Activated CD8-positive, alpha-beta memory T cell treated with anti-CD3 and anti-CD28 coated beads, Interleukin-2, amount 50 U/mL, for 48 hours (primary cell): ENCODE measurements around the gene MACROD2.
"Not testable (repeated sequence)": the region's sequence is repeated elsewhere in the genome, so short reads cannot be mapped to it uniquely, and the experiment has no call there.

Source experiments
- DNase-seq: peaks from one replicate; pipeline ENCODE4 v3.0.0-alpha.2; 2020

Gene MACROD2

DNA sequence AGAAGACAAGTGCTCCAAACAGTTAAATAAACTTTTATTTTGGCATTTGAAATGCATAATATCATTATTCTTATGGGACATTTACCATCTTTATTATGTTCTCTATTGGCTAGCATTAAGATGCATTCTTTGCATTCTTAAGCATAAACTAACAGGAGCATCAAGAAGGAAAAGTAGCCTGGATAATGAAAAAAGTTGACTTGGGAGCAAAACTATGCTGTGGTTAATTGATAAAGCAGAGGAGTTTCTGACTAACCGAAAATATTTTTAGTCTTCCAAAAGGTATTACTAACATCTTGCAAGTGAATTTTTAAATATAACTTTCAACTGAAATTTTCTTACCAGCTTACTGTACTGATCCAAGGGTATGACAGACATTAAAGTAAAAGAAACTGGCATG is 201.8 kb downstream of the MACROD2 start:
- no peak for DNase-seq

DNA sequence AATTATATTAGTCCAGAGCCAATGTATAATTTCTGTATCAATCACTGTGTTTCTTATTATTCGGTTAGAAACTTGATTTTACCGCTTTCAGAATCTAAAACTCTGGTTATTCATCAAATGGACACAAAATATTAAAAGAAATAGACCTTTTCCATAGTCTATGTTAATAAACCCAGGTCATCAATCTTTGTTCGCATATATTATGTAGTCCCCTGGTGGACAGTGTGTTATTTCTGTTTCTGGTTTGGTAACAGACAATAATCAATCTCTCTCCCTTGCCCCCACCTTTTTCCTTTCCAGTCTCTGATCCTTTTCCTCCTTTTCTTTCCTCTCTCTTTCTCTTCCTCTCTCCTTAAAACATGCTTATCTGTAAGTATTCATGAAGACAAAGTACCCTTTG is 203.1 kb downstream of the MACROD2 start:
- DNase-seq = no peak

DNA sequence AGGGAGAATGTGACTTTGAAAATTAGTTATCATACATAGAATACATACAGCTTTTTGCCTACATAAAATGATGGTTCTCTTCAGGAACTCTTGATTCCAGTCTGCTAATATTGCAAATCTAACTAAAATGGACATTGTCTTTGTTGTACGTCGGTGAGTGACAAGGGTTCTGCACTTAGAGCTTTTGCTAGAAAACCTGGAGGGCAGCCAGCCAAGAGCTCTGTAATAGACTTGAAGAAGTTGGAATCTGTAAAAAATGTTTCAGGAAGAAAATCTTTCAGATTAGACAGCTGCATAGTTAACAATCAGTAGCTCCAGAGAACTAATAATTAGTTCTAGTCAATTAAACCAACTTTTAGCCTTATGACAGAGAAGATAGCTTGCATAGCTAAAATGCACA is 203.8 kb downstream of the MACROD2 start:
- DNase-seq = no peak

DNA sequence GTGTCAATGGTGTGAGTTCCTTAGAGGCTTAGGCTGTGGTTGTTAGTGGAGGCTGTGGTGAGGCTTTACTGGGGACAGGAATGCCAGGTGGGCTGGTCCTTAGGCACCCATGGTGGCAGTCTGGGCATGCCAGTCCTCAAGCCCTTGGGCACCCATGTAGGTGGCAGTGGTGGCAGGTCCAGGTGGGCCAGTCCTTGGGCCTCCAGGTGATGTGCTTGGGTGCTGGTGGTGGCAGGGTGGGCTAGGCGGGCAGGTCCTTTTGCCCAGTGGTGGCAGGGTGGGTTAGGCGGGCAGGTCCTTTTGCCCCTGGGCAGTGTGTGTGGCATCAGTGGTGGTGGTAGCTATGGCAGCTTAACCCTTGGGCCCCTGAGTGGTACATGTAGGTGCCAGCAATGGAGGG is 208.3 kb downstream of the MACROD2 start:
- no peak for DNase-seq

- no peak for DNase-seq
Observed at GRCh38 chr20:14207591-14207990, 212.3 kb downstream of the MACROD2 start.

GRCh38 chr20:14208956-14209355 is 213.6 kb downstream of the MACROD2 start:
- no peak for DNase-seq

DNA sequence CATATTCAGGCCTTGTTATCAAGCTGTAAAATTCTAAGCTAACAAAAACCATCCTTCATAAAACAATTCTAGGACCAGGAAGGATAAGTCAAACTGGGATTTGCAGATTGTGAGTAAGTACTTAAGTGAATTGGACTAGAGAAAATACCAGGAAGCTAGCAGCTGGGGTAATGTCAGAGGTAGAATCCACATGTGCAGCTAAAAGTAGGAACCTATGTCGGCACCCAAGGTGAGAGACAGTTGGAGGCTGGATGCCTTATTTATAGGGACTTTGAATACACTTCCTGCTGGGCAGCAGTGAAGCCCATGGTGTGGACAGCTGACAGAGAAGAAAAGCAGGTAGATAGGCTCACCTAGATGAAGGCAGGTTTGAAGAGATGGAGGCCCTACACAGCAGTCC is 214.8 kb downstream of the MACROD2 start:
- no peak for DNase-seq

- no peak for DNase-seq
Observed at GRCh38 chr20:14214046-14214445, 218.7 kb downstream of the MACROD2 start.

DNA sequence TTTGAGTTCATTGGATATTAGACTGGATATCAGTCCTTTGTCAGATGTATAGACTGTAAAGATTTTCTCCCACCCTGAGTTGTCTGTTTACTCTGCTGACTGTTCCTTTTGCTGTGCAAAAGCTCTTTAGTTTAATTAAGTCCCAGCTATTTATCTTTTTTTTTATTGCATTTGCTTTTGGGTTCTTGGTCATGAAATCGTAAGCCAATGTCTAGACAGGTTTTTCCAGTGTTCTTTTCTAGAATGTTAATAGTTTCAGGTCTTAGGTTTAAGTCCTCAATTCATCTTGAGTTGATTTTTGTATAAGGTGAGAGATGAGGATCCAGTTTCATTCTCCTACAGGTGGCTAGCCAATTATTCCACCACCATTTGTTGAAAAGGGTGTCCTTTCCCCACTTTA is 220.6 kb downstream of the MACROD2 start:
- DNase-seq = not testable (repeated sequence)

GRCh38 chr20:14219801-14220461 is 224.6 kb downstream of the MACROD2 start:
- no peak for DNase-seq

- no peak for DNase-seq
Observed at GRCh38 chr20:14220986-14221385, 225.7 kb downstream of the MACROD2 start.

DNA sequence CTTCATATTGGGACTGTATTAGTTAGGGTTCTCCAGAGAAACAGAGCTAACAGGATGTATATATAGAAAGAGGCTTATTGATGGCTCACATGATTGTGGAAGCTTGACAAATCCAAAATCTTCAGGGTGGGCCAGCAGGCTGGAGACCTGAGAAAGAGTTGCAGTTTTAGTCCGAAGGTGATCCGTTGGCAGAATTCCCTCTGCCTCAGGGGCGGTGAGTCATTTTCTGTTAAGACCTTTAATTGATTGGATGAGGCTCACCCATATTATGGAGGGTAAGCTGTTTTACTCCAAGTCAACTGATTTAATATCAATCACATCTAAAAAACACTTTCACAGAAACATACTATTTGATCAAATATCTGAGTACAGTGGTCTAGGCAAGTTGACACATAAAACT is 228.5 kb downstream of the MACROD2 start:
- DNase-seq = no peak

DNA sequence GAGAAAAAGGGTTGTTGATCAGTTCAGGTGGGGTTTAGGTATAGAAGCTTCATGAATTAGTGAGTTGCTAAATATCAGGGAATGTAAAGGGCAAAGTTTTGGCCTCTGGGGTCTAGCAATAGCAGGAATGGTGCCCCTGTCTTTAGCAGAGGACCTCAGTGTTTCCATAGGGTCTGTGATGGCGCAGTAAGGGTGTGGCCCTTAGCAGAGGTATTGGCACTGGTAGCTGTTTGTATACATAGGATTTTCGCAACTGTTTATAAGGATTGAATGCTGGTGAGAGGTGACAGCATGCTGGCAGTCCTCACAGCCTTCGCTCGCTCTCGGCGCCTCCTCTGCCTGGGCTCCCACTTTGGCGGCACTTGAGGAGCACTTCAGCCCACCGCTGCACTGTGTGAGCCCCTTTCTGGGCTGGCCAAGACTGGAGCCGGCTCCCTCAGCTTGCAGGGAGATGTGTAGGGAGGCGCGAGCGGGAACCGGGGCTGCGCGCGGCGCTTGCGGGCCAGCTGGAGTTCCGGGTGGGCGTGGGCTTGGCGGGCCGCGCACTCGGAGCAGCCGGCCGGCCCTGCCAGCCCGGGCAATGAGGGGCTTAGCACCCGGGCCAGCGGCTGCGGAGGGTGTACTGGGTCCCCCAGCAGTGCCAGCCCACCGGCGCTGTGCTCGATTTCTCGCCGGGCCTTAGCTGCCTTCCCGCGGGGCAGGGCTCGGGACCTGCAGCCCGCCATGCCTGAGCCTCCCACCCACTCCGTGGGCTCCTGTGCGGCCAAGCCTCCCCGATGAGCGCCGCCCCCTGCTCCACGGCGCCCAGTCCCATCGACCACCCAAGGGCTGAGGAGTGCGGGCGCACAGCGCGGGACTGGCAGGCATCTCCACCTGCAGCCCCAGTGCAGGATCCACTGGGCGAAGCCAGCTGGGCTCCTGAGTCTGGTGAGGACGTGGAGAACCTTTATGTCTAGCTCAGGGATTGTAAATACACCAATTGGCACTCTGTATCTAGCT is 231.0 kb downstream of the MACROD2 start:
- not testable (repeated sequence) for DNase-seq

DNA sequence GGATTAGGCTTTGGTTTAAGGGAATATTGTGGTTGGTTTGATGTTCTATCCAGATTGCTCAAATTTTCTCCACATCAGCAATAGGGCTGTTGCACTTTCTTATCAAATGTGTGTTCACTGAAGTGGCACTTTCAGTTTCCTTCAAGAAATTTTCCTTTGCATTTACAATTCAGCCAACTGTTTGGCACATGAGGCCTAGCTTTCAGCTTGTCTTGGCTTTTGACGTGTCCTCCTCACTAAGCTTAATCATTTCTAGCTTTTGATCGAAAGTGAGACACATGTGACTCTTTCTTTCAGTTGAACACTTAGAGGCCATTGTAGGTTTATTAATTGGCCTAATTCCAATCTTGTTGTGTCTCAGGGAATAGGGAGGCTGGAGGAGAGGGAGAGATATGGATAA is 237.3 kb downstream of the MACROD2 start:
- DNase-seq = no peak

- no peak for DNase-seq
Observed at GRCh38 chr20:14234666-14235295, 239.5 kb downstream of the MACROD2 start.

GRCh38 chr20:14235355-14235754 is 240.0 kb downstream of the MACROD2 start:
- no peak for DNase-seq

GRCh38 chr20:14245368-14245970 is 250.2 kb downstream of the MACROD2 start:
- DNase-seq = no peak

DNA sequence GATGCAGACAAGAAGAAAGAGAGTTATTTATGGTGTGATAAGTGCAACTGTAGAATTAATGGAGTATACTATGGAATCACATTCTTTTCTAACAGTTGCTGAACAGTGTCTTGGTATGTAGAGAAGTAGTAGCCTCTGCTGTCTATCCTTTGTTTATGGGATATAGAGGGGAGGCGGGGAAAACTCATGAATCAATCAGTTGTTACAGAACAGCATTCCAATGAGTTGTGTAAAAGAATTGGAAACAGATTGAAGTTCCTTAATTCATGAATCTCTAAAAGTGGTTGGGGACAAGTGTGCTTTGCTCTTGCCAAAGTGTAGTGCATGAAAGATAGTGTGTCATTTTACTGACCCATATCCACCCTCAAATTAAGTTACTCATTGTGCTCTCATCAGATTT is 264.4 kb downstream of the MACROD2 start:
- no peak for DNase-seq

DNA sequence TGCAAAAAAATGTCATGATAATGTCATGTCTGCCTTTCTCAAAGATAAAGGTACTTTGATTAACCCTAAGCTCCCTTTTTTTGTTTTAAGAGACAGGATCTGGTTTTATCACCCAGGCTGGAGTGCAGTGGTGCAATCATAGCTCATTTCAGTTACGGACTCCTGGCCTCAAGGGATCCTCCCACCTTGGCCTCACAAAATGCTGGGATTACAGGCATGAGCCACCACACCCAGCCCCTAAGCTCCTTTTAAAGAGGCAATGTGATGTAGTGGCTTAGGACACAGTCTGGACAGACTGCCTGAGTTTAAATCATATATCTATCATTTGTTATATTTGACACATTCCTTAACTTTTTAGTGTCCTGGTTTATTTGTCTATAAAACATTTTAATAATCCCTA is 265.1 kb downstream of the MACROD2 start:
- no peak for DNase-seq

GRCh38 chr20:14264869-14265268 is 269.6 kb downstream of the MACROD2 start:
- DNase-seq = no peak

GRCh38 chr20:14266246-14266645 is 270.9 kb downstream of the MACROD2 start:
- DNase-seq = no peak

DNA sequence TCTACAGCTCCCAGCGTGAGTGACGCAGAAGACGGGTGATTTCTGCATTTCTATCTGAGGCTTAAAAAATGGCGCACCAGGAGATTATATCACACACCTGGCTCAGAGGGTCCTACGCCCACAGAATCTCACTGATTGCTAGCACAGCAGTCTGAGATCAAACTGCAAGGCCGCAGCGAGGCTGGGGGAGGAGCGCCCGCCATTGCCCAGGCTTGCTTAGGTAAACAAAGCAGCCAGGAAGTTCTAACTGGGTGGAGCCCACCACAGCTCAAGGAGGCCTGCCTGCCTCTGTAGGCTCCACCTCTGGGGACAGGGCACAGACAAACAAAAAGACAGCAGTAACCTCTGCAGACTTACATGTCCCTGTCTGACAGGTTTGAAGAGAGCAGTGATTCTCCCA is 275.4 kb downstream of the MACROD2 start:
- DNase-seq = not testable (repeated sequence)

DNA sequence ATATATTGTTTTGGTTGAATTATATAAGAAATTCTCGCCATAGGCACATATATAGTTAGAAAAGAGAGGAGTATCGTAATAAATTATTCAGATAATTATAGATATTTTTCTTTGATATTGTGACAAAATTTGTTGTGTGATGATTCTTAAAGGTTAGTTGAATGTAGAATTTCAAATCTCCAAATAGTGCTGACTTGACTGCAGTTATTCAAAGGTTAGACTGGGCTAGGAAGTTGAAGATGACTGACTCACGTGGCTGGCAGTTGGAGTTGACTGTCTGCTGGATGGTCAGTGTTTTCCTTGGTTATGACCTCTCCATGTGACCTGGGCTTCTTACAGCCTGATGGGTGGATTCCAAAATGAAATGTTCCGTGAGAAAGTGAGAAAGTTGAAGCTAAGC is 286.8 kb downstream of the MACROD2 start:
- DNase-seq = no peak
